Brain microvascular endothelial cell (primary cell): ENCODE data around the gene RPL10A.

Experiments used
- DNase-seq: peaks from one replicate; pipeline ENCODE4 v3.0.0-alpha.2; 2020
- H3K27ac ChIP-seq: fragments of 250-450 bp; sonication (Bioruptor Pico); 2 replicates; pipeline ENCODE4 v1.5.1; 2020; ENCODE audit warnings: mild to moderate bottlenecking, moderate library complexity
- H3K27me3 ChIP-seq: fragments of 250-450 bp; sonication (Bioruptor Pico); replicated peaks from 2 replicates; pipeline ENCODE4 v1.5.1; 2020; ENCODE audit warnings: mild to moderate bottlenecking
- H3K36me3 ChIP-seq: fragments of 250-450 bp; sonication (Bioruptor Pico); replicated peaks from 2 replicates; pipeline ENCODE4 v1.5.1; 2020; ENCODE audit warnings: mild to moderate bottlenecking
- H3K4me3 ChIP-seq: 2 replicates; pipeline ENCODE4 v1.5.1; 2011; ENCODE audit warnings: low read depth, mild to moderate bottlenecking, control low read depth, low read length, moderate library complexity
- CTCF ChIP-seq: IDR thresholded peaks from 2 replicates; pipeline ENCODE4 v1.5.1; 2011; ENCODE audit warnings: low read depth, mild to moderate bottlenecking, moderate library complexity, low read length, control low read depth, inconsistent platforms; ENCODE audit errors: missing control alignments
- in situ Hi-C: cut with HindIII; loops from 2 replicates; pipeline ENCODE4 v1.10.0; 2017; ENCODE audit warnings: low sequenced_read_pairs, low pct_ligation_motif_present

The RPL10A gene

GRCh38 chr6:35501784-35502183, 33.6 kb downstream of the RPL10A start:
- H3K36me3 ChIP-seq, result no peaks in the 10 kb centered on the region
- in situ Hi-C loops, result no loop called here
- no peak for DNase-seq
- no peak for TF ChIP-seq CTCF
- H3K4me3 ChIP-seq, result no peak overlapping the region
- H3K27me3 ChIP-seq, result no peaks in the 10 kb centered on the region
- H3K27ac ChIP-seq, result no peak overlapping the region

- in situ Hi-C loops, result no loop called here
- H3K27ac ChIP-seq, result no peak overlapping the region
- no peak for DNase-seq
- TF ChIP-seq CTCF, result no peak
- no peaks in the 10 kb centered on the region for H3K27me3 ChIP-seq
- no peak overlapping the region for H3K4me3 ChIP-seq
- H3K36me3 ChIP-seq, result no peaks in the 10 kb centered on the region
These were observed 35.3 kb downstream of the RPL10A start for GRCh38 chr6:35503534-35503933.

- H3K27ac ChIP-seq, result no peak overlapping the region
- no peaks in the 10 kb centered on the region for H3K36me3 ChIP-seq
- TF ChIP-seq CTCF, result no peak
- H3K27me3 ChIP-seq, result peaks cover 2% of the 10 kb centered on the region
- no peak for DNase-seq
- in situ Hi-C loops, result no loop called here
- no peak overlapping the region for H3K4me3 ChIP-seq
These were observed 37.8 kb downstream of the RPL10A start for GRCh38 chr6:35505999-35506412.

GRCh38 chr6:35506536-35506935, 38.3 kb downstream of the RPL10A start:
- no peak overlapping the region for H3K27ac ChIP-seq
- no peaks in the 10 kb centered on the region for H3K36me3 ChIP-seq
- no peak overlapping the region for H3K4me3 ChIP-seq
- no peak for TF ChIP-seq CTCF
- in situ Hi-C loops, result no loop called here
- no peak for DNase-seq
- H3K27me3 ChIP-seq, result peaks cover 8% of the 10 kb centered on the region

- no peak for TF ChIP-seq CTCF
- Histone ChIP-seq H3K4me3 (no peak overlapping the region), H3K36me3 (no peaks in the 10 kb centered on the region), H3K27ac (no peak overlapping the region), H3K27me3 (peaks cover 9% of the 10 kb centered on the region)
- DNase-seq, result no peak
- in situ Hi-C loops, result no loop called here
These were observed 39.0 kb downstream of the RPL10A start for GRCh38 chr6:35507221-35507620.

GRCh38 chr6:35508027-35508426, 39.8 kb downstream of the RPL10A start:
- H3K27me3 ChIP-seq, result peaks cover 9% of the 10 kb centered on the region
- DNase-seq, result no peak
- no peak for TF ChIP-seq CTCF
- H3K36me3 ChIP-seq, result no peaks in the 10 kb centered on the region
- in situ Hi-C loops, result no loop called here
- no peak overlapping the region for H3K4me3 ChIP-seq
- no peak overlapping the region for H3K27ac ChIP-seq
